Ishikawa (cell line): ENCODE results near the gene RIMOC1.

Experiments
- CEBPB ChIP-seq: IDR thresholded peaks from 2 replicates; pipeline ENCODE4 v1.6.1; 2012
- TF ChIP-seq, protein P1 (sequence below): IDR thresholded peaks from 2 replicates; pipeline ENCODE4 v1.6.1; 2012

DNA sequence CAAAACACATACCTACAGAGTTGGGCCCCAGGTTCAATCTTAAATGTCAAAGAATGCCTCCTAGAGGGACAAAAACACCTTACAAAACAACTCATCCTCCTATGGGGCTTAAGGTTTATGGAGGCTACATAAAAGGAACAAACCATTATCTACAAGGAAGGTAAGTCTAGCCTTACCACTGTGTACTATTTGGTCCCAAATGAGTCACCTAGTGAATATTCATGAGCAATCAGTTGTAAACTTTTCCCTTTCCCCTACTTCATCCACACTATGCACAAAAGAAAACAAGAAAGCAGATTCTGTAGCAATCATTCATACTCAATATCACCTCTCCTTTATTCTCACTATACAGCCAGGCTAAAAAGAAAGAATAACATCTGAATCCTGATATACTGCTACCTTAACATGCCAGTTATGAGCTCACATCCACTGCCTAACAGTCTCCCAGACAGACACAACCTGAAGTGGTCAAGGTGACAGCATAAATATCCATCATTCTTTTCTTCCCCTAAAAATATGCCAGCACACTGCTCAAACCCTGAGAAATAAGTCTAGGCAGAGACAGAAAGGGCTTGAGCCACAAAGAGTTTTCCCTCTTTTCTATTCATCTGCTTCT lies 40.2 kb upstream of the RIMOC1 start:
- TF ChIP-seq, protein P1, sequence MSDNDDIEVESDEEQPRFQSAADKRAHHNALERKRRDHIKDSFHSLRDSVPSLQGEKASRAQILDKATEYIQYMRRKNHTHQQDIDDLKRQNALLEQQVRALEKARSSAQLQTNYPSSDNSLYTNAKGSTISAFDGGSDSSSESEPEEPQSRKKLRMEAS, result no peak
- TF ChIP-seq CEBPB, result no peak
